C1 segment of cervical spinal cord (tissue), 14 donors: ENCODE measurements around the gene ILRUN.
"Not testable (repeated sequence)": the region's sequence is repeated elsewhere in the genome, so short reads cannot be mapped to it uniquely, and the experiment has no call there.

Source experiments
- DNase-seq, 14 donors: peaks; one replicate each; lab custom pipeline; 2025; lab: John Stamatoyannopoulos, UW

The ILRUN gene

GRCh38 chr6:34696739-34697543 is at the start of gene ILRUN:
TSS of gene ILRUN (minus strand) at chr6:34696767. CDS start at chr6:34696603, 164 bp downstream.
- DNase-seq = peak; percentile 74 to 97 (median 94)

- no peak for DNase-seq
Observed at GRCh38 chr6:34745277-34746103, 48.9 kb upstream of the ILRUN start.

DNA sequence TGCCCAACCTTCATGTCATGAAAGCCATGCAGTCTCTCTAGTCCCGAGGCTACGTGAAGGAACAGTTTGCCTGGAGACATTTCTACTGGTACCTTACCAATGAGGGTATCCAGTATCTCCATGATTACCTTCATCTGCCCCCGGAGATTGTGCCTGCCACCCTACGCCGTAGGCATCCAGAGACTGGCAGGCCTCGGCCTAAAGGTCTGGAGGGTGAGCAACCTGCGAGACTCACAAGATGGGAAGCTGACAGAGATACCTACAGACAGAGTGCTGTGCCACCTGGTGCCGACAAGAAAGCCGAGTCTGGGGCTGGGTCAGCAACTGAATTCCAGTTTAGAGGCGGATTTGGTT is 47.7 kb upstream of the ILRUN start:
- not testable (repeated sequence) for DNase-seq

DNA sequence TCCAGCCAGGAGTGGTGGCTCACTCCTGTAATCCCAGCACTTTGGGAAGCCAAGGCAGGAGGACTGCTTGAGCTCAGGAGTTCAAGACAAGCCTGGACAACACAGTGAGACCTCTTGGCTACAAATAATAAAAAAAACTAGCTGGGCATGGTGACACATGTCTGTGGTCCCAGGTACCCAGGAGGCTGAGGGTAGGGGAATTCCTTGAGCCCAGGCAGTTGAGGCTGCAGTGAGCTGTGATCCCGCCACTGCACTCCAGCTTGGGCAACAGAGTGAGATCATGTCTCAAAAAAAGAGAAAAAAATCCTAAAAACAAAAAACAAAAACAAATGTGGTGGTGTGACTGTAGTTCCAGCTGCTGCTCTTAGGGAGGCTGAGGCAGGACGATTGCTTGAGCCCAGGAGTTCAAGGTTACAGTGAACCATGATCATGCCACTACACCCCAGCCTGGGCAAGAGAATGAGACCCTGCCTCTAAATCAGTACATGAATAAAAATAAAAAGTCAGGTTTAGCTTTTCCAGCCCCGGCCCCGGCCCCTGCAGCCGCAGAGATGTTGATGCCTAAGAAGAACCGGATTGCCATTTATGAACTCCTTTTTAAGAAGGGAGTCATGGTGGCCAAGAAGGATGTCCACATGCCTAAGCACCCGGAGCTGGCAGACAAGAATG is 47.2 kb upstream of the ILRUN start:
- no peak for DNase-seq

GRCh38 chr6:34742094-34742493 is 45.5 kb upstream of the ILRUN start:
- DNase-seq = no peak

DNA sequence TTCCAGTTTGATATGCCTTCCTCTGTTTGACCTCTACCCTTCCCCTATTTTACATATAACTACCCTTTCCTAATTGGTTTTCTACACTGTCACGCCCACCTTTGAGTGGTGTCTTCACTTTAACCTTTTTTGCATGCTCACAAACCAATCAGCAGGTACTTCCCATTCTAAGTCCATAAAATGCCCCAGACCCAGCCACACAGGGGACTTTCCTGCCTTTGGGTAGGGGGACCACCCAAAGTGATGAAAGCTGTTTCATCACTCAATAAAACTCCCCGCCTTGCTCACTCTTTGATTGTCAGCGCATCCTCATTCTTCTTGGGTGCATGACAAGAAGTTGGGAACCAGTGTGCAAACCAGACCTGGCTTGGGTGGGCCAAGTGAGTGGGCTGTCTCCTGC is 40.3 kb upstream of the ILRUN start:
- DNase-seq = no peak

- no peak for DNase-seq
Observed at GRCh38 chr6:34731393-34732060, 35.0 kb upstream of the ILRUN start.

- DNase-seq = no peak
Observed at GRCh38 chr6:34729631-34730470, 33.3 kb upstream of the ILRUN start.

DNA sequence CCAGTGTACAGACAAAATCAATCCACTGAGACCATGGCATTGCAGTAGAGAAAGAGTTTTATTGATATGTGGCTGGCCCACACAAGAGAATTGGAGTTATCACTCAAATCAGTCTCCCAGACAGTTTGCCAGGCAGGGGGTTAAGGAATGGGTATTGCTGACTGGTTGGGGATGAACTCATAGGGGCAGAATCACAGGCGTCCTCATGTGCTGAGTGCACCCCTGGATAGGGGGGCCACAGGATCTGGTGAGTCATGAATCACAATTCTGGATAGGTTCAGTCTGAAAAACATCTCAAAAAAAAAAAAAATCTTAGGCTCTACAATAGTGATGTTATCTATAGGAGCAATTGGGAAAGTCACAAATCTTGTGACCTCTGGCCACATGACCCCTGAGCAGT is 29.5 kb upstream of the ILRUN start:
- no peak for DNase-seq

GRCh38 chr6:34723203-34723602 is 26.6 kb upstream of the ILRUN start:
- no peak for DNase-seq

- DNase-seq = no peak
Observed at GRCh38 chr6:34722451-34722850, 25.9 kb upstream of the ILRUN start.

DNA sequence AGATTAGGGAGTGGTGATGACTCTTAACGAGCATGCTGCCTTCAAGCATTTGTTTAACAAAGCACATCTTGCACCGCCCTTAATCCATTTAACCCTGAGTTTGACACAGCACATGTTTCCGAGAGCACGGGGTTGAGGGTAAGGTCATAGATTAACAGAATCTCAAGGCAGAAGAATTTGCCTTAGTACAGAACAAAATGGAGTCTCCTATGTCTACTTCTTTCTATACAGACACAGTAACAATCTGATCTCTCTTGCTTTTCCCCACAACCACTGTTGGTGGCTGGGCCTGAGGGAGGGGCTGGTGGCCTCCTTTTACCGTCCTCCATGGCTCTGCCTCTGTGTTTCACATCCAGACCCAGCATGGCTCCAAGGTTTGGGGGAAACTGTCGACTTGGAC is 23.6 kb upstream of the ILRUN start:
- DNase-seq = not testable (repeated sequence)

DNA sequence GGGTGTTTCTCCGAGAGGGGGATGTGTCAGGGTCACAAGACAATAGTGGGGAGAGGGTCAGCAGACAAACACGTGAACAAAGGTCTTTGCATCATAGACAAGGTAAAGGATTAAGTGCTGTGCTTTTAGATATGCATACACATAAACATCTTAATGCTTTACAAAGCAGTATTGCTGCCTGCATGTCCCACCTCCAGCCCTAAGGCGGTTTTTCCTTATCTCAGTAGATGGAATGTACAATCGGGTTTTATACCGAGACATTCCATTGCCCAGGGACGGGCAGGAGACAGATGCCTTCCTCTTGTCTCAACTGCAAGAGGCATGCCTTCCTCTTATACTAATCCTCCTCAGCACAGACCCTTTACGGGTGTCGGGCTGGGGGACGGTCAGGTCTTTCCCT is 23.1 kb upstream of the ILRUN start:
- not testable (repeated sequence) for DNase-seq

GRCh38 chr6:34718976-34719375 is 22.4 kb upstream of the ILRUN start:
- DNase-seq = no peak

DNA sequence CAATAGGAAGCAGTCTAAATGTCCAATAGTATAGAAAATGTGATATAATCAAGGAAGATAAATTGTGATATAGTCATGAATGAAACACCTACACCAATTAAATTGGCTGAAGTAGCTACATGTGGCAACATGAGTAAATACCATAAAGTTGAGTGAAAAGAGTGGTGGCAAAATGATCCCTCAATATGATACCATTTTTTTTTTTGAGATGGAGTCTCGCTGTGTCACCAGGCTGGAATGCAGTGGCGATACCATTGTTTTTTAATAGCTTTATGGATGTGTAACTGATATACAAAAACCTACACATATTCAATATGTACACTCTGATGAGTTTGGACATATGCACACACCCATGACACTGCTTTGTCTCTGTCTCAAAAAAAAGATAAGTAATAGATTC is 20.9 kb upstream of the ILRUN start:
- no peak for DNase-seq

DNA sequence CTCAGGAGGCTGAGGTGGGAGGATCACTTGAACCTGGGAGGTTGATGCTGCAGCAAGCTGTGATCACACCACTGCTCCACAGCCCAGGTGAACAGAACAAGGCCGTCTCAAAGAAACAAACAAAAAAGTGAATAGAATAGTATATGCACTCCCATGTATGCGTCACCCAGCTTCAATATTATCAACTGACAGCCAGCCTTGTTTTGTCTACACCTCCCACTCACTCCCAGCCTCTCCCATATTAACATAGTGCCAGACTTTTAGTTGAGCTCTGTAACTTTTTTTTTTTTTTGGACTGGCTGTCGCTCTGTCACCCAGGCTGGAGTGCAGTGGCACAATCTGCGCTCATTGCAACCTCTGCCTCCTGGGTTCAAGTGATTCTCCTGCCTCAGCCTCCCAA is 18.1 kb upstream of the ILRUN start:
- DNase-seq = no peak

DNA sequence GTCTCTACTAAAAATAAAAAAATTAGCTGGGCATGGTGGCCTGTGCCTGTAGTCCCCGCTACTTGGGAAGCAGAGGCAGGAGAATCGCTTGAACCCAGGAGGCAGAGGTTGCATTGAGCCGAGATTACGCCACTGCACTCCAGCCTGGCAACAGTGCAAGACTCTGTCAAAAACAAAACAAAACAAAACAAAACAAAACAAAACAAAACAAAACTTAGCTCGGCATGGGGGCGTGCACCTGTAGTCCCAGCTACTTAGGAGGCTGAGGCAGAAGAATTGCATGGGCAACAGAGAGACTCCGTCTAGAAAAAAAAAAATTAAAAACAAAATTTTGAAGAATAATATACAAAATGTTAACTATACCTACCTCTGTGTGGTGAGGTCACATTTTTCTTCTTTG is 16.3 kb upstream of the ILRUN start:
- not testable (repeated sequence) for DNase-seq

GRCh38 chr6:34709386-34709785 is 12.8 kb upstream of the ILRUN start:
- DNase-seq = peak in 11 of 14 donors; percentile 10 to 58 (median 34)

DNA sequence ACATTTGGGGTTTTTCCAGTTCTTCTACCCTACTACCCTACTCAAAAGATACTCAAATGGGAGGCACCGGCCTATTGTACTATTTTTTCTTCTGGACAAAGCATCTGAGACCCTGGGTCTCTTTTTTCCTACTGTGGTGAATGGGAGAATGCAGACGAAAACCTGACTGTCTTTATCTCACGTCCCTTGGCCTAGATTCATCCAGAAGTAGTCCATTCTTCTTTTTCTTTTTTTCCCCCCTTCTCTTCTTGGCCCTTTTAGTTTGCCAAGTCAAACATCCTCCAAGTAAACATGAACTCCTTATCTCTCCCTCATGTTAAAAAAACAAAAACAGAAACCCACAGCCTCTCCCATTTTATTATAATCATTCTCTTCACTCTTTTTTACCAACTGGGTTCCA is 8.7 kb upstream of the ILRUN start:
- no peak for DNase-seq

DNA sequence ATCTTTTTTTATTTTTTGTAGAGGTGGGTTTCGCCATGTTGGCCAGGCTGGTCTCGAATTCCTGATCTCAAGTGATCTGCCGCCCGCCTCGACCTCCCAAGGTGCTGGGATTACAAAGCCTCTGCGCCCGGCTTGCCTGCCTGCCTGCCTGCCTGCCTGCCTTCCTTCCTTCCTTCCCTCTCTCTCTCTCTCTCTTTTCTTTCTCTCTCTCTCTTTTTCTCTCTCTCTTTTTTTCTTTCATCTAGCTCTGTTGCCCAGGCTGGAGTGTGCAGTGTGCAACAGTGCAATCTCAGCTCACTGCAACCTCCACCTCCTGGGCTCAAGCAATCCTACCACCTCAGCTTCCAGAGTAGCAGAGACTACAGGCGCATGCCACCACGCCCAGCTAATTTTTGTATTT is 4.6 kb upstream of the ILRUN start:
- DNase-seq = no peak
